HCT116 (cell line): ENCODE measurements around the gene DELE1. TPM values are rescaled to one million over a fixed set of nuclear protein-coding genes. Genes with fewer than 3 reads are reported as not detected.

Source experiments
- ATAC-seq: fragments of 200-7000 bp; cut with Tn5 transposase; 2 replicates; pipeline ENCODE4 v1.9.1; 2020; ENCODE audit warnings: mild to moderate bottlenecking, moderate library complexity
- BruUV-seq: library from RNA; stranded (reverse); fragments of 400-500 nt; replicated peaks from 2 replicates; lab custom pipeline; 2021; lab: Mats Ljungman, UMichigan
- CTCF ChIA-PET: fragments of 300-600 bp; sonication (Branson Sonifier 250); formaldehyde crosslinking; loops from one replicate; lab custom pipeline; 2021; ENCODE audit warnings: antibody characterized with exemption; lab: Charles Lee
- POLR2A ChIA-PET: fragments of 300-600, 350-600 bp; sonication (Branson Sonifier 250); formaldehyde crosslinking; loops from one replicate; lab custom pipeline; 2021; ENCODE audit warnings: antibody characterized with exemption; lab: Charles Lee
- RAD21 ChIA-PET, 2 experiments: fragments of 300-600 bp; sonication (Branson Sonifier 250); formaldehyde crosslinking; loops; one replicate each; lab custom pipeline; 2023; ENCODE audit warnings: low total read pairs in 2 of 2; ENCODE audit not compliant: uncharacterized antibody in 2 of 2, unreplicated experiment in 2 of 2, low non-redundant PET in 1 of 2; lab: Charles Lee
- DNase-seq: peaks from one replicate; pipeline ENCODE4 v3.0.0-alpha.2; 2010; ENCODE audit warnings: low read depth, low spot score
- H2AFZ ChIP-seq: fragments of 200-600 bp; shearing (Covaris generic), sonication (generic); 2 replicates; pipeline ENCODE4 v1.6.1; 2017; ENCODE audit warnings: low read depth, mixed run types, mixed read lengths, antibody characterized with exemption, low read length; ENCODE audit not compliant: poor library complexity, severe bottlenecking
- H3K27ac ChIP-seq: 2 replicates; pipeline ENCODE4 v1.5.1; 2012; ENCODE audit warnings: low read depth, low read length
- H3K27me3 ChIP-seq: fragments of 200-600 bp; sonication (generic); 2 replicates; pipeline ENCODE4 v1.6.1; 2016; ENCODE audit warnings: mixed run types, low read length, mixed read lengths; ENCODE audit not compliant: insufficient read depth
- H3K36me3 ChIP-seq, 2 experiments: fragments of 200-500 bp in 1 of 2; fragments of 200-600 bp in 1 of 2; sonication (Bioruptor generic) in 1 of 2; sonication (generic) in 1 of 2; 2 replicates each; pipeline versions ENCODE4 v1.5.1 to v1.6.1; 2014 to 2016; ENCODE audit warnings: low read length in 2 of 2, inconsistent platforms in 1 of 2, mixed read lengths in 1 of 2, mixed run types in 1 of 2; ENCODE audit not compliant: insufficient read depth in 2 of 2, control insufficient read depth in 1 of 2
- H3K4me1 ChIP-seq, 2 experiments: fragments of 200-600 bp in 1 of 2; sonication (generic) in 1 of 2; 2 replicates each; pipeline versions ENCODE4 v1.5.1 to v1.6.1; 2012 to 2017; ENCODE audit warnings: low read length in 2 of 2, inconsistent platforms in 1 of 2, mild to moderate bottlenecking in 1 of 2, mixed read lengths in 1 of 2, mixed run types in 1 of 2, moderate library complexity in 1 of 2; ENCODE audit not compliant: insufficient read depth in 2 of 2, control insufficient read depth in 1 of 2
- H3K4me2 ChIP-seq: fragments of 200-600 bp; sonication (generic); 2 replicates; pipeline ENCODE4 v1.6.1; 2017; ENCODE audit warnings: mixed run types, low read length, mixed read lengths
- H3K4me3 ChIP-seq, 2 experiments: fragments of 200-600 bp in 1 of 2; sonication (generic) in 1 of 2; replicated peaks in 1 of 2; 2 replicates each; pipeline ENCODE4 v1.5.1; 2011 to 2016; ENCODE audit warnings: low read length in 2 of 2, control low read depth in 1 of 2, low read depth in 1 of 2, mild to moderate bottlenecking in 1 of 2, mixed read lengths in 1 of 2, mixed run types in 1 of 2
- H3K79me2 ChIP-seq: fragments of 200-600 bp; sonication (generic); 2 replicates; pipeline ENCODE4 v1.6.1; 2017; ENCODE audit warnings: mild to moderate bottlenecking, mixed run types, low read length, moderate library complexity, mixed read lengths; ENCODE audit not compliant: insufficient read depth
- H3K9ac ChIP-seq: fragments of 200-600 bp; sonication (generic); 2 replicates; pipeline ENCODE4 v1.6.1; 2016; ENCODE audit warnings: low read length, mixed read lengths
- H3K9me2 ChIP-seq: fragments of 200-600 bp; sonication (generic), shearing (Covaris generic); 2 replicates; pipeline ENCODE4 v1.6.1; 2017; ENCODE audit warnings: mixed run types, mild to moderate bottlenecking, moderate library complexity; ENCODE audit not compliant: insufficient read depth
- H3K9me3 ChIP-seq, 2 experiments: fragments of 200-500 bp in 1 of 2; fragments of 200-600 bp in 1 of 2; sonication (Bioruptor generic) in 1 of 2; sonication (generic) in 1 of 2; 2 replicates each; pipeline ENCODE4 v1.6.1; 2014 to 2017; ENCODE audit warnings: low read length in 2 of 2, mixed read lengths in 2 of 2, inconsistent platforms in 1 of 2, low read depth in 1 of 2, mild to moderate bottlenecking in 1 of 2, mixed run types in 1 of 2, moderate library complexity in 1 of 2; ENCODE audit not compliant: control insufficient read depth in 1 of 2, insufficient read depth in 1 of 2
- H4K20me1 ChIP-seq: fragments of 200-600 bp; sonication (generic), shearing (Covaris generic); 2 replicates; pipeline ENCODE4 v1.6.1; 2017; ENCODE audit warnings: mixed run types, mild to moderate bottlenecking, moderate library complexity; ENCODE audit not compliant: insufficient read depth
- CEBPB ChIP-seq: IDR thresholded peaks from 2 replicates; pipeline ENCODE4 v1.6.1; 2012; ENCODE audit warnings: low read depth
- ELF1 ChIP-seq: IDR thresholded peaks from 2 replicates; pipeline ENCODE4 v1.6.1; 2012; ENCODE audit warnings: low read depth, borderline replicate concordance
- EZH2 ChIP-seq: fragments of 200-600 bp; sonication (generic); IDR thresholded peaks from 2 replicates; pipeline ENCODE4 v1.6.1; 2017; ENCODE audit warnings: antibody characterized with exemption, mixed run types
- POLR2AphosphoS5 ChIP-seq: IDR thresholded peaks from 2 replicates; pipeline ENCODE4 v1.6.1; 2011; ENCODE audit warnings: mild to moderate bottlenecking, low read depth, low read length, moderate library complexity
- SIN3A ChIP-seq: IDR thresholded peaks from 2 replicates; pipeline ENCODE4 v1.6.1; 2012; ENCODE audit warnings: low read depth
- SRF ChIP-seq: IDR thresholded peaks from 2 replicates; pipeline ENCODE4 v1.6.1; 2012; ENCODE audit warnings: low read depth
- TCF7L2 ChIP-seq: IDR thresholded peaks from 2 replicates; pipeline ENCODE4 v1.7.0; 2011; ENCODE audit warnings: borderline replicate concordance, inconsistent platforms; ENCODE audit not compliant: insufficient read depth, insufficient read length; ENCODE audit errors: extremely low read depth
- ZFX ChIP-seq: fragments of 450-650 bp; IDR thresholded peaks from 2 replicates; pipeline ENCODE4 v1.6.1; 2017
- intact Hi-C: fragments of 100-400 bp; cut with micrococcal nuclease; formaldehyde crosslinking; loops from 2 replicates; pipeline ENCODE4 v1.10.0; 2022
- total RNA-seq: library from RNA; stranded (reverse); gene quantifications from one replicate; pipeline ENCODE4 v1.2.1, GENCODE V29; 2021; ENCODE audit not compliant: unreplicated experiment
- TF ChIP-seq, protein P1 (sequence below): IDR thresholded peaks from 2 replicates; pipeline ENCODE4 v1.6.1; 2012; ENCODE audit warnings: low read depth
- TF ChIP-seq, protein P2 (sequence below), 3 experiments: fragments of 200-600 bp in 1 of 3; sonication (generic) in 1 of 3; IDR thresholded peaks in 2 of 3; conservative IDR thresholded peaks in 1 of 3; 2 replicates each; pipeline ENCODE4 v1.5.1; 2012 to 2017; ENCODE audit warnings: low read depth in 2 of 3, low read length in 2 of 3, antibody characterized with exemption in 1 of 3, borderline replicate concordance in 1 of 3, control low read depth in 1 of 3, mild to moderate bottlenecking in 1 of 3, mixed read lengths in 1 of 3, mixed run types in 1 of 3, moderate library complexity in 1 of 3; ENCODE audit not compliant: insufficient read depth in 1 of 3

DELE1 gene
- total RNA-seq, 1 experiment from 2014 or later: 74.1 TPM

DNA sequence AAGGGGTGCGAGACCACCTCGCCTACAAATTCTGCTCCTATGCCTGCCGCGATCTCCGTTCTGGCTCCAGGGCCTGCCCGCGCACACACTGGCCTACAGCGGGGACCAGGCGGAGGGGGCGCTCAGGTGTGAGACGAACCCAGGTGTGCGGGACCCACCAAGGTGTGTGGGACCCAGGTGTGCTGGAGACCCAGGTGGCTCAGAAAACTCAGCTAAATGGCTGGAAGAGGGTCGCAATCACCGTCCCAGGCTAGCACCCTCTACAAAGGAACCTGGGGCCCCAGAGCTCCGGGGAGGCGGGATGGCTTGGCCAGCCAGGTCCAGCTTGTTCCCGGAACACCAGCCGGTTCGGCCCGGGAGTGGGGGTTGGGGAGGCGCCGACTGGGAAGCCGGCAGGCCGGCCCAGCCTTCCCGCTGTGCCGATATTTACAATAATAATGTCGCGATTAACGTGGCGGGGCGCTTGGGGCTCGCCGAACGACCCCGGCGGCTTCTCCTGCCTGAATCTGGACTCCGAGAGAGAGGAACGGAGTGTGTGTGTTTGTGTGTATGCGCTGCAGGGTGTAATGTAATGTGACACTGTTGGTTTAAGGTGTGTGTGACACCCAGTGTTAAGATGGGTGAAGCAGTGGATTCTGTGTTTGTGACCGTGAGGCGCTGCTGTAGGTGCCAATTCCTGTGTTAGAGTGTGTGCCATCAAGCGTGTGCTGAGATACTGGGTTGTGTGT, 46.9 kb upstream of the DELE1 start:
- BruUV-seq: no TSS peak
- ChIA-PET CTCF (interaction anchor here (0.5 to 1.3 kb wide), 3 partner anchors 27 to 285 kb away, joined by 3 to 4 read pairs (median 3); no protein-coding TSS in a partner anchor), RAD21 (no interaction called here), POLR2A (no interaction called here)
- H3K9me2 ChIP-seq: no peaks in the 10 kb centered on the region
- peaks cover 13 to 56% of the 10 kb centered on the region in 2 experiments; a peak in 3 of 4 replicates for H3K4me1 ChIP-seq
- TF ChIP-seq ZFX: 0 out of 2 replicates have a peak, but pooled peaks have one; percentile 11
- no peak for TF ChIP-seq EZH2
- H3K79me2 ChIP-seq: peaks cover 4% of the 10 kb centered on the region; the same call in 1 of the 2 replicates
- H3K9me3 ChIP-seq: no peaks in the 10 kb centered on the region
- peak overlapping the region; percentile 98 for H3K4me2 ChIP-seq
- H3K27ac ChIP-seq: peak overlapping the region; percentile 71; the same call in 1 of the 2 replicates
- H3K9ac ChIP-seq: peak overlapping the region; percentile 76
- peak overlapping the region; percentile 61 to 87 for H3K4me3 ChIP-seq
- H3K36me3 ChIP-seq: no peaks in the 10 kb centered on the region
- H3K27me3 ChIP-seq: peaks cover 4% of the 10 kb centered on the region; the same call in 1 of the 2 replicates
- no peaks in the 10 kb centered on the region for H4K20me1 ChIP-seq
- intact Hi-C loops: loop anchor here (2.0 kb wide), 1 partner anchor 28 kb away; no protein-coding TSS in a partner anchor
- peak overlapping the region; percentile 54 for H2AFZ ChIP-seq
- ATAC-seq (peak; percentile 15), DNase-seq (no peak)

DNA sequence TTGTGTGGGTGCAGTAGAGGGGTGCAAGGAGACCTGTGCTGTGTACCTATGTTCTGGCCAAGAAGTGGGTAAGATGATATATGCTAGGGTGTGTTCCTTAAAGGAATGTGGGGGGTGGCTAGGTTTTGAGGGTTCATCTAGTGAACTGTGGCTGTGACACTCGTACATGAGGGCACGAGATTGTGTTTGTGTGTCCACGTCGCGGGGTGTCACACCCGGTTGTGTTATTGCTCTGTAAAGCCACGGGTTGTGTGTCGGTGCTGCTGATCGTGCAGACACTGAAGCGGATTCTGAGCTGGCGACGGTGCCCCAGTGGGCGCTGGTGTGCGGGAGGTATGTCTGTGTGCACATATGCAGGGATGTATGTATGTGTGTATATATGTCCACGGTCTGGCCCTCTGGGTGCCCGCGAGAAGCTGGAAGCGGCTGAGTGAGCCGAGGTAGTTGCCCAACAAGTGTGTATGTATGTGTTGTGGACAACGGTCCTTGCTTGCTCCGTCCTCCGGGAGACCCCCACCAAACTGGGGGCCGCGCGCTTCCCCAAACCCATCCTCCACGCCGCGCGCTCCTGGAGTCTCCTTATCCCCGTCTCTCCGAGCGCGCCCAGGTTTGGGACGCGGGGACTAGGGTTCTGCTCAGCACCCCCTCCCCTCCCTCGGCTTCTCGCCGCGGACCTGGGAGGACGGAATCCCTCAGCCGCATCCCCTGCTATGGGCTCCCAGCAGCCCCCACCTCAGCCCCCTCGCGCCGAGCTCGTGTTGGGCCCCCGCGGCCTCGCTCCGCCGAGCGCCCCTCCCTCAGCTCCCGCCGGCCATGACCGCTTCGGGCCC, 46.1 kb upstream of the DELE1 start:
- RAD21 ChIA-PET: interaction anchor here (1.5 to 2.3 kb wide), 5 partner anchors 62 to 185 kb away, joined by 3 to 20 read pairs (median 8); no protein-coding TSS in a partner anchor
- intact Hi-C loops: loop anchor here (2.0 kb wide), 1 partner anchor 29 kb away; no protein-coding TSS in a partner anchor
- Histone ChIP-seq H3K9ac (peak overlapping the region; percentile 76), H4K20me1 (no peaks in the 10 kb centered on the region), H2AFZ (no peak overlapping the region), H3K27me3 (peaks cover 4% of the 10 kb centered on the region; the same call in 1 of the 2 replicates), H3K4me1 (peaks cover 13 to 49% of the 10 kb centered on the region in 2 experiments; a peak in 3 of 4 replicates), H3K4me2 (peak overlapping the region; percentile 98), H3K79me2 (peaks cover 4% of the 10 kb centered on the region; the same call in 1 of the 2 replicates), H3K4me3 (peak overlapping the region; percentile 61 to 87), H3K9me2 (no peaks in the 10 kb centered on the region), H3K36me3 (no peaks in the 10 kb centered on the region), H3K27ac (peak overlapping the region; percentile 71; the same call in 1 of the 2 replicates), H3K9me3 (no peaks in the 10 kb centered on the region)
- DNase-seq (no peak), ATAC-seq (peak; percentile 23)
- CTCF ChIA-PET: interaction anchor here (0.8 to 5.2 kb wide), 13 partner anchors 27 to 213 kb away, joined by 3 to 31 read pairs (median 8); partner anchors contain the start of gene RNF14
- POLR2A ChIA-PET: interaction anchor here (1.0 kb wide), 1 partner anchor 55 kb away, joined by 3 read pairs; no protein-coding TSS in a partner anchor
- TSS peak; percentile 49 for BruUV-seq
- no peak for TF ChIP-seq CEBPB
- no peak for TF ChIP-seq ELF1
- no peak; the same call in none of the 2 replicates for TF ChIP-seq POLR2AphosphoS5
- TF ChIP-seq, protein P1, sequence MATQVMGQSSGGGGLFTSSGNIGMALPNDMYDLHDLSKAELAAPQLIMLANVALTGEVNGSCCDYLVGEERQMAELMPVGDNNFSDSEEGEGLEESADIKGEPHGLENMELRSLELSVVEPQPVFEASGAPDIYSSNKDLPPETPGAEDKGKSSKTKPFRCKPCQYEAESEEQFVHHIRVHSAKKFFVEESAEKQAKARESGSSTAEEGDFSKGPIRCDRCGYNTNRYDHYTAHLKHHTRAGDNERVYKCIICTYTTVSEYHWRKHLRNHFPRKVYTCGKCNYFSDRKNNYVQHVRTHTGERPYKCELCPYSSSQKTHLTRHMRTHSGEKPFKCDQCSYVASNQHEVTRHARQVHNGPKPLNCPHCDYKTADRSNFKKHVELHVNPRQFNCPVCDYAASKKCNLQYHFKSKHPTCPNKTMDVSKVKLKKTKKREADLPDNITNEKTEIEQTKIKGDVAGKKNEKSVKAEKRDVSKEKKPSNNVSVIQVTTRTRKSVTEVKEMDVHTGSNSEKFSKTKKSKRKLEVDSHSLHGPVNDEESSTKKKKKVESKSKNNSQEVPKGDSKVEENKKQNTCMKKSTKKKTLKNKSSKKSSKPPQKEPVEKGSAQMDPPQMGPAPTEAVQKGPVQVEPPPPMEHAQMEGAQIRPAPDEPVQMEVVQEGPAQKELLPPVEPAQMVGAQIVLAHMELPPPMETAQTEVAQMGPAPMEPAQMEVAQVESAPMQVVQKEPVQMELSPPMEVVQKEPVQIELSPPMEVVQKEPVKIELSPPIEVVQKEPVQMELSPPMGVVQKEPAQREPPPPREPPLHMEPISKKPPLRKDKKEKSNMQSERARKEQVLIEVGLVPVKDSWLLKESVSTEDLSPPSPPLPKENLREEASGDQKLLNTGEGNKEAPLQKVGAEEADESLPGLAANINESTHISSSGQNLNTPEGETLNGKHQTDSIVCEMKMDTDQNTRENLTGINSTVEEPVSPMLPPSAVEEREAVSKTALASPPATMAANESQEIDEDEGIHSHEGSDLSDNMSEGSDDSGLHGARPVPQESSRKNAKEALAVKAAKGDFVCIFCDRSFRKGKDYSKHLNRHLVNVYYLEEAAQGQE: no peak
- TF ChIP-seq SRF: no peak
- TF ChIP-seq, protein P2, sequence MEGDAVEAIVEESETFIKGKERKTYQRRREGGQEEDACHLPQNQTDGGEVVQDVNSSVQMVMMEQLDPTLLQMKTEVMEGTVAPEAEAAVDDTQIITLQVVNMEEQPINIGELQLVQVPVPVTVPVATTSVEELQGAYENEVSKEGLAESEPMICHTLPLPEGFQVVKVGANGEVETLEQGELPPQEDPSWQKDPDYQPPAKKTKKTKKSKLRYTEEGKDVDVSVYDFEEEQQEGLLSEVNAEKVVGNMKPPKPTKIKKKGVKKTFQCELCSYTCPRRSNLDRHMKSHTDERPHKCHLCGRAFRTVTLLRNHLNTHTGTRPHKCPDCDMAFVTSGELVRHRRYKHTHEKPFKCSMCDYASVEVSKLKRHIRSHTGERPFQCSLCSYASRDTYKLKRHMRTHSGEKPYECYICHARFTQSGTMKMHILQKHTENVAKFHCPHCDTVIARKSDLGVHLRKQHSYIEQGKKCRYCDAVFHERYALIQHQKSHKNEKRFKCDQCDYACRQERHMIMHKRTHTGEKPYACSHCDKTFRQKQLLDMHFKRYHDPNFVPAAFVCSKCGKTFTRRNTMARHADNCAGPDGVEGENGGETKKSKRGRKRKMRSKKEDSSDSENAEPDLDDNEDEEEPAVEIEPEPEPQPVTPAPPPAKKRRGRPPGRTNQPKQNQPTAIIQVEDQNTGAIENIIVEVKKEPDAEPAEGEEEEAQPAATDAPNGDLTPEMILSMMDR (IDR thresholded peaks at IDR 0.05 in 2 of 3, conservative IDR thresholded peaks at IDR 0.05 in 1 of 3; ENCODE audit: borderline replicate concordance in 1 of 3, insufficient read depth in 1 of 3, low read depth in 2 of 3, low read length in 2 of 3): no peak
- TF ChIP-seq TCF7L2: no peak
- no peak for TF ChIP-seq SIN3A
